Epidermal melanocyte (primary cell): ENCODE data around the gene MMP24OS.
A peak's percentile ranks its signal among the peaks of the same experiment; 100 is the strongest.
"Not testable (repeated sequence)": the region's sequence is repeated elsewhere in the genome, so short reads cannot be mapped to it uniquely, and the experiment has no call there.

Source experiments
- DNase-seq: peaks from one replicate; pipeline ENCODE4 v3.0.0; 2011; ENCODE audit warnings: low spot score; ENCODE audit not compliant: insufficient read length

The MMP24OS gene

DNA sequence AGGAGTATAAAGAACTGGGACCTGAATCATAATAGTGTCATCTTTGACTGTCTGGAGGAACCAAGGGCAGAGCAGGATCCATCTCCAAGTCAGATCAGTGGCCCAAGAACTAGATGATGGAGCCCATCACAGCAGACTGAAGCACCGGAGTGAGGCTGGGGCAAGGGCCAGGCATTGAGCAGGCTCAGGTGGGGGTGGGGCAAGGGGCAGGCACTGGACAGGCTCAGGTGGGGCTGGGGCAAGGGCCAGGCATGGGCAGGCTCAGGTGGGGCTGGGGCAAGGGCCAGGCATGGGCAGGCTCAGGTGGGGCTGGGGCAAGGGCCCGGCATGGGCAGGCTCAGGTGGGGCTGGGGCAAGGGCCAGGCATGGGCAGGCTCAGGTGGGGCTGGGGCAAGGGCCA is 25.3 kb downstream of the MMP24OS start:
- not testable (repeated sequence) for DNase-seq

DNA sequence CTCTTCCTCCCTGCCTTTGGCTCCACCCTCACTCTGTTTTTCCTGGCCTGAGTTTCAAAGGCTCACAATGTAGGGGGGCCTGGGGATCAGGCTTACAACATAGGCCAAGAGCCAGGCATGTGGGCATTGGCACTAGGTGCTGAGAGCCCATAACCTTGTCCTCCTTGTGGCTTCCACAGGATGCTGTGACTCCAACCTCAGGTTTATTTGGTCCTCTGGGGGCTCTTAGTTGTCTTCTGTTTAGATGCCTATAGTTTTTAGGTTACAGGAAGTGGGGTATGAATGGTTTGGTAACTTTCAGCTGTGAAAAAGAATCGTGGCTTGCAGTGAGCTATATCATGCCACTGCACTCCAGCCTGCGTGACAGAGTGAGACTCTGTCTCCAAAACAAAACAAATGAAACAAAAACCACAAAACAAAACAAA is 25.9 kb downstream of the MMP24OS start:
- DNase-seq, result no peak

DNA sequence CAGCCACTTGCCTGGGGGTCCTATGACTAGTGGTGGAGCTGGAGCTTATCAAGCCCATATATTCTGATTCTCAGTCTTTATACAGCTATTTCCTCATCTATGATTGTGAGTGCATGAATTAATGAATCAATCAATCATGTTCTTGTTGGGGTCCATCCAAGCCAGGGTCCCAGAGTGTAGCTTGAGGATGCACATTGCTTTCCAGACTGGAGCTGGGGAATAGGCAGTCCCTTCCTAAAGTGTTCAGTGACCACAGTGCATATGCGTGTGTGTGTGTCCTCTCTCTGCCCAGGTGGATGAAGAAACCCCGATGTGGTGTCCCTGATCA is 26.3 kb downstream of the MMP24OS start:
- no peak for DNase-seq

DNA sequence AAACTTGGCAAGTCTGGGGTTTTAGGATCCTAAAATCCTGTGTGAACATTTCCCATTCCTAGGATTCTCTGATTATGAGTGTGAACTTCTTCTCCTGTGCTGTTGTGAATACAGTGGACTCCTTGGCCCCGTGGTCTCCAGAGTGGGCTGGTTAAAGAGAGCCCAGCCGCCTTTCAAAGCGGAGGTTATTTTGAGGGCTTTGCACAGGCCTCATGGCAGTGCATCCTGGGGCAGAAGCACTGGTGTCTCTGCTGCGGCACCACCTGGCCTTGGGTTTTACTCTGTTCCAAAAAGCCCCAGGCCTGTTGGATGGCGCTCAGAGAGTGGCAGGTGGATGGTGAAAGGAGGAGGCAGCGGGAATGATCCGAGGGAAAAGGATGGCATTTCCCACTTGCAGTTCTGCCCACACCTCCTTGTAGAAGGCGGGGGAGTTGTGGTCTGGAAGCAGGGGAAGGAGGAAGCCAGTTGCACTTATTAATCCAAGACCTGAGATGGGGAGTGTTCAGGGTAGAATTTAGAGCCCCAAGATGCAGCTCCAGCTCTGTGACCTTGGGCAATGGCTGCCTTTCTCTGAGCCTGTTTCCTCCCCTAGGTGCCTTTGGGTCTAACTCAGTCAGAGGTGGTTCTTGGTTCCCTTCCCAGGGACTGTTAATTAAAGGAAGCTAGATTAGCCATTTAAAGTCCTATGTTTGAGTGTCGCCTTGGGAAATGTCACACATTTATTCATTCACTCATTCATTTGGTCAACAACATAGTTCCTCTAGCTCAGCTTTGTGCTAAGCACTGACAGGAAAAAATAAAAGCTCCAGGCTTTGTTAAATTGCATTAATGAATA is 29.1 kb downstream of the MMP24OS start:
- DNase-seq, result no peak

DNA sequence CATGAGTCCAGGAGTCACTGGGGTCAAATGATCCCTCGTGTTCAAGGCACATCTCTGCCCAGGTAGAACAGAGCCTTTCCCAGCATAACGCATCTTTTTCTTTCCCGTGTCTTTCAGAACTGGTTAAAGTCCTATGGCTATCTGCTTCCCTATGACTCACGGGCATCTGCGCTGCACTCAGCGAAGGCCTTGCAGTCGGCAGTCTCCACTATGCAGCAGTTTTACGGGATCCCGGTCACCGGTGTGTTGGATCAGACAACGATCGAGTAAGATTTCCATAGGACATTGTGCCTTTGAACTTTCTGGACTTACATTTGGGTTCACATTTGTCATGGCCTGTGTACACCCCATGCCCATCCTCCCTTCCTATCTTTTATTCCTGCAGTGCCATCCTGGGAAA is 31.2 kb downstream of the MMP24OS start:
- no peak for DNase-seq

DNA sequence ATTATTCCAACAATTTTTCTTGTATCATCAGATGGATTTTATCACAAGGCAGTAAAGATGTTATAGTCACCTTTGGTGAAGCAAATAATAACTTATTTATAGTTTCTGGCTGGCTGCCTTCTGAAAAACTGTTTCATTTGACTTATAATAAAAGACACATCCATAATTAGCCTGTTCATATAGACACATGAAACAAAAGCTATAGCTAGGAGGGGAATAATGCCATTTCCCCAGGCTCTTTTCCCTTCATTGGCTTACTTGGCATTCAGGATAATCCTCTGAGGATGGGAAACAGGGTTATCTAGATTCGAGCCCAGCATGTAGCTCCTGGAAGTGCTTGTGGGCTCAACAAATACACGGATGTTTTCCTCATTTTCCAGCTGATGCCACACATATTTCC is 33.9 kb downstream of the MMP24OS start:
- no peak for DNase-seq

DNA sequence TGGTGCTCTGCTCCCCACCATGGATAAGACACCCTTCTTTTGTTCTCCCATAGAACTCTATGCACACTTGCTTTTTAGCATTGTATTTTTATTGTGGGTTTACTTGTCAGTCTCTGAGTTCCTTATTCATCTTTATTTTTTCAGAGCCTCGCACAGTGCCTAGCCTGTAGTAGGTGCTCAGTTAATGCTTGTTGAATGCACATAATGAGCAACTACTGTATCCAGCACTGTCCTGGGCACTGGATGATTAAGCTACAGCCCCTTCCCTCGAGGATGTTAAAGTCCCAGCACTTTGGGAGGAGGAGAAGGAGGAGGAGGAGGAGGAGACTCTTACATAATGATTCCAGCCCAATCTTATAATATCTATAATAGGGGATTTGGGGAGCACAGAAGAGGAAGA is 34.6 kb downstream of the MMP24OS start:
- no peak for DNase-seq

DNA sequence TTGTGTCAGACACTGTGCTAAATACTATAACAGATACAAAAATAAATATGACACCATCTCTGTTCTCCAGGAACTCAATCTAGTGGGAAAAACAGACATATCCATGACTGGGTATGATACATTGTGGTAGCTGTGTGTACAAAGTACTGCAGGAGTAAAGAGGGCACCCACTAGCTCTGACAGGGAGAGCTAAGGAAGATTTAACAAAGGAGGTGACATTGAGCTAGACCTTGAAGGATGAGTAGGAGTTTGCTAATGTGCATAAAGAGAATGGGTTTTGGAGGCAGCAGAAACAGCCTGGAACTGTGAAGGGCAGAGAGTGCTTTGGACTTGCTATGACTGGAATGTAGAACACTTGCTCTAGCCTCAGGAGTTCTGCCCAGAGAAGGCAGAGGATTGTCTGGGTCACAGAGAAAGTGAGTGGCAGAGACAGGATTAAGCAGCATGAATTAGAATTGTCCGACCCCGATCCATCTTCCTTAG is 37.1 kb downstream of the MMP24OS start:
- no peak for DNase-seq

DNA sequence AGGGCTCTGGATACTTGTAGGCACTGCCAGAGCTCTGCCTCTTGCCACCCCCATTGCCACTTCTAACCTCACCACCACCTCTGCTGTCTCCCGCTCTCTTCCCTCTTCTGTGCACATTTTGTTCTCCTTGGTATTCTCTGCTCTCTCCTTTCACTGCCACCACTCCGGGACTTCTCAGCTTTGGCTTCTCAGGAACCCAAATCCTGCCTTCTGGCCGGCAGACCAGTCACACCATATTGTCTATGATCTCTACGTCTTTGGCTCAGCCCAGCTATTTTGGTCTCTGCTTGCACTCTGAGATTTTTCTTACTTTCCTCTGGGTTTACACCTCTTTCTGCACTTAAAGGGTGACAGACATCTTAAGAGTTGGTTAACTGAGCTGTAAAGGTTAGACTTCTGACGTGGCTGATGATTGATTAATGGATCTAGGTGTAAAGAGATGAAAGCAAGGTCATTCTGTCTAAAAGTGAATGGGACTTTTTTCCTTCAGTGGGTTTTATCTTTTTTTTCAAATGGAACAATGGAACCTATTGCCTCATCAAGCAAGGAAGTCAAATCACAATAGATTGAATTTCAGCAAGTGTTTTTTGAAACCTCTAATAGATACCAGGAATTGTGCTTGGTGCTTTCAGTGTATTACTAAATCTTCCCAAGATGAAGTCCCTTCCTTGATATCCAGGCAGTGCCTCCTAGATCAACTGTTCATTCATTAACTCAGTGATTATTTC is 37.7 kb downstream of the MMP24OS start:
- no peak for DNase-seq

DNA sequence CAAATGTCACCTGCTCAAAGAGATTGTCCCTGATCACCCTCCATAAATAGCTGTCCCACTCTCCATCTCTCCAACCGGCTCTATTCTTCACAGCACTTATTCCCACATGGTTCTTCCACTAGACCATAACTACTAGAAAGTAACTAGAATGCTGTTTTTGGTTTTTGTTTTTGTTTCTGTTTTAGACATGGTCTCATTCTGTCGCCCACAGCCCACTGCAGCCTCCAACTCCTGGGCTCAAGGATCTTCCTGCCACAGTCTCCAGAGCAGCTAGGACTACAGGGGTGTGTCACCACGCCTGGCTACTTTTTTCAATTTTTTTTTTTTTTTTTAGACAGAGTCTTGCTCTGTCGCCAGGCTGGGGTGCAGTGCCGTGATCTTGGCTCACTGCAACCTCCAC is 39.2 kb downstream of the MMP24OS start:
- no peak for DNase-seq

DNA sequence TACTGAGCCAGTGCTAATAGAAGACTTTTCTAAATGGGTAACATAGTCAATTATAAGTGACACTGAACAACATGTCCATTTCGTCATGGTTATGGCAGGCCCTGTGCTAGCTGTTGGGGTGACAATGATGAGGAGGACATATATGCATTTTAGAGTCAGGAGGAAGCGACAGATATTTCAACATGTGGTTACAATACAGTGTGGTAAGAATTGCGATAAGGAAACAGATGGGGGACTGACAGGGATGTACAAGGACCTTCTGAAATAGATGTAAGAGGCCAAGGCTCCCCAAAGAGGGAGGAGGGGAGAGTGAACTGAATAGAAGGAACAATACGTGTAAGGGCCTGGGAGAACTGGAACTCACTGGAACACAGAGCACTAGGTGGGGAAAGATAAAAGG is 39.8 kb downstream of the MMP24OS start:
- no peak for DNase-seq

DNA sequence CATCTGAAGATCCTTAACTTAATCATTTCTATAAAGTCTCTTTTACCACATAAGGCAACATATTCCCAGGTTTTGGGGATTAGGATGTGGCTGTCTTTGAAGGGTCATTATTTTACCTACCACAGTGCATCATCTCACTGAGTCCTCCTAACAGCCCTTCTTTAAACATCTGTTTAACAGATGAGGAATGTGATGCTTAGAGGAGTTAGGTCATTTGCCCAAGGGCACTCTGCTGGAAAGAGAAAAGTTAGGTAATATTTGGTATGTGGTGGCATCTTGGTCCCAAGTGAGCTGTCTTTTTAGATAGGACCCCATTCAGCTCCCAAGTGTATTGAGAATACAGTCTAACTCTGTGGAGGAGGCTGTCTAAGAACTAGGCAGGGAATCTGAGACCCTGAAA is 40.4 kb downstream of the MMP24OS start:
- DNase-seq, result peak; percentile 60

DNA sequence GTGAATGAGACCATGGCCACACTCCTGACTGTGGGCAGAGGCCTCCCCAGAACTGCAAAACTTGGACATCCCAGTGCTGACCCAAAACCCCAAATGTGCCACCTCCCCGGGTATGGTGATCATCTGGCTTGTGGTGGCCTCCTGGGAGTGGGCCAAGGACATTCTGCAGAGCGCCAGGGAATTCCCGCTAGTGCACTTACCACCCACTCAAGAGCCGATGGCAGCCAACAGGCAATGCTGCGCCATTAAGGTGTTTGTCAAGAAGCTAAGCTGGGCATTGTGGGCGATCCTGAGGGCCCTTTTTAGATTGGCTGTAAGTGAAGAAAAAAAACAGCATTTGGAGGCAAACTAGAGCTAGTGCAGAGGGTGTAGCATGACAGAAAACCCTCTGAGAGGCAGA is 42.0 kb downstream of the MMP24OS start:
- DNase-seq, result no peak

DNA sequence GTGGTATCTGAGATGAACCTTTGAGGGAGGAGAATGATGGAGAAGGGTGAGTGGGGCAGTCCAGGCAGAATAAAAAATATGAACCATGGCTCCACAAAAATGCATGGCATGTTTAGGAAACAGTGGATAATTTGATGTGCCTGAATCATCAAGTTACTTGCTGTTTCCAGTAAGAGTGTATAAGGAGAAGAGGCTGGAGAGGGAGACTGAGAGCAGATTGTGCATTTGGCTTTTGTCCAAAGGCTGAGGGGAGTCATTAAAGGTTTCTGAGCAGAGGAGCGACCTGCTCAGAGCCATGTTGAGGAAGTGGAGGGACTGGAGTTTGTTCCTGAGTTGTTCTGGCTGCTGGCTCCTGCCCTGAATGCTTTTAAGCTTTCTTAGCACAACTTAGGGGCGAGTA is 45.3 kb downstream of the MMP24OS start:
- DNase-seq, result no peak

DNA sequence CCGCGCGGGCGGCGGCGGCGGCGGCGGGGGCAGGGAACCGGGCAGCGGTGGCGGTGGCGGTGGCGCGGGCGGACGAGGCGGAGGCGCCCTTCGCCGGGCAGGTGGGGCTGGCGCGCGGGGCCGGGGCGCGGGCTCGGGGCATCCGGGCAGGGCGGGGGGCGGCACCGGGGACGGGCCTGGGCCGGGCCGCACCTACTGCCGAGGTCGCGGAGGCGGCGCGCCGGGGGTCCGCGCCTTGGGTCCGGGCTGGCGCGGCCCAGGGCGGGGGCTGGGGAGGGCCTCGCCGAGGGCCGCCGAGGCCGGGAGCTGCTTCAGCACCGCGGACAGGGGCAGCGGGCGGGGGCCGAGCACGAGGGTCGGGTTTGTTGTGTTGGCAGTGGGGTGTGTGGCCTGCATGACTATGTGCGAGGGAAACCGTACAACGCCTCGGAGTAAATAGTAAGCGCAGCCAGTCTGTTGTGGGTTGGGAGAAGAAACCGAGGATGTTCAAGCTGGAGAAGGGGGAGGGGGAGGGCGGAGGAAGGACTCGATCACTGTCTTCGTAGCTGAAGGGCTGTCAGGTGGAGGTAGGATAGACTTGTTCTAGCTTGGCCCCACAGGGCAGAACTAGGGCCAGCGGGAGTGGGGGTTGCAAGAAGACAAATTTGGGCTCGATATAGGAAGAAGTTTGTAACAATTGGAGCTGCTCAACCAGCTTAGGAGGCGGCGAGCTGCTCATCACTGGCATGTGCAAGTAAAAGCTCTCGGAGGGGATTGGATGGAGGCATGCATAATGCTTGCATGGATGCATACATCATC is 50.8 kb downstream of the MMP24OS start:
- DNase-seq, result peak; percentile 52
